Naive thymus-derived CD4-positive, alpha-beta T cell (primary cell): ENCODE results near the gene LRP5. TPM values are rescaled to one million over a fixed set of nuclear protein-coding genes. Genes with fewer than 3 reads are reported as not detected.

Experiments used
- ATAC-seq: fragments of 150-1000 bp; cut with Tn5 transposase; 2 replicates; pipeline ENCODE4 v1.10.0; 2021; ENCODE audit warnings: mild to moderate bottlenecking, moderate library complexity
- CTCF ChIA-PET: fragments of 350-600 bp; sonication (Branson Sonifier 250); formaldehyde crosslinking; loops from one replicate; lab custom pipeline; 2021; ENCODE audit warnings: antibody characterized with exemption; lab: Charles Lee
- POLR2A ChIA-PET: fragments of 350-600 bp; sonication (Branson Sonifier 250); formaldehyde crosslinking; loops from one replicate; lab custom pipeline; 2021; ENCODE audit warnings: antibody characterized with exemption, inconsistent platforms; lab: Charles Lee
- DNase-seq, 9 donors: peaks; one replicate each; pipeline versions ENCODE4 v3.0.0 to v3.0.0-alpha.2; 2020 to 2022; ENCODE audit warnings: mixed read lengths in 1 of 9
- H3K27ac ChIP-seq: one replicate; pipeline ENCODE4 v1.7.0; 2013; ENCODE audit warnings: mild to moderate bottlenecking, low read depth, low read length, moderate library complexity
- H3K27me3 ChIP-seq, 2 donors: one replicate each; pipeline ENCODE4 v1.7.0; 2013; ENCODE audit warnings: low read length in 2 of 2, mild to moderate bottlenecking in 2 of 2, moderate library complexity in 2 of 2; ENCODE audit not compliant: control insufficient read depth in 2 of 2, insufficient read depth in 2 of 2
- H3K36me3 ChIP-seq, 3 experiments: 1 replicate in 2 of 3; 2 replicates in 1 of 3; pipeline ENCODE4 v1.7.0; 2013; ENCODE audit warnings: low read length in 3 of 3, mild to moderate bottlenecking in 3 of 3, moderate library complexity in 1 of 3; ENCODE audit not compliant: insufficient read depth in 3 of 3, control insufficient read depth in 2 of 3
- H3K4me1 ChIP-seq, 2 donors: one replicate each; pipeline ENCODE4 v1.7.0; 2013; ENCODE audit warnings: low read length in 2 of 2, mild to moderate bottlenecking in 2 of 2, moderate library complexity in 1 of 2; ENCODE audit not compliant: control insufficient read depth in 2 of 2, insufficient read depth in 2 of 2
- H3K4me3 ChIP-seq: 2 replicates; pipeline ENCODE4 v1.7.0; 2013; ENCODE audit warnings: mild to moderate bottlenecking, low read length
- H3K9me3 ChIP-seq, 3 experiments: 1 replicate in 2 of 3; 2 replicates in 1 of 3; pipeline ENCODE4 v1.7.0; 2013; ENCODE audit warnings: low read length in 3 of 3; ENCODE audit not compliant: control insufficient read depth in 2 of 3
- H3K27ac Mint-ChIP-seq, 9 donors: one replicate each; pipeline ENCODE4 v1.8.0; 2020 to 2022; ENCODE audit warnings: mixed read lengths in 9 of 9, mild to moderate bottlenecking in 8 of 9, moderate library complexity in 5 of 9, inconsistent platforms in 2 of 9
- H3K27me3 Mint-ChIP-seq, 5 donors: one replicate each; pipeline ENCODE4 v1.8.0; 2021 to 2022; ENCODE audit warnings: mixed read lengths in 5 of 5, mild to moderate bottlenecking in 1 of 5
- H3K36me3 Mint-ChIP-seq, 5 donors: one replicate each; pipeline ENCODE4 v1.8.0; 2020 to 2022; ENCODE audit warnings: mixed read lengths in 5 of 5, mild to moderate bottlenecking in 3 of 5, inconsistent platforms in 1 of 5
- H3K4me1 Mint-ChIP-seq, 7 donors: one replicate each; pipeline ENCODE4 v1.8.0; 2020 to 2022; ENCODE audit warnings: mixed read lengths in 7 of 7, mild to moderate bottlenecking in 3 of 7, inconsistent platforms in 1 of 7
- H3K4me3 Mint-ChIP-seq, 10 donors: one replicate each; pipeline ENCODE4 v1.8.0; 2020 to 2022; ENCODE audit warnings: mild to moderate bottlenecking in 10 of 10, mixed read lengths in 10 of 10, moderate library complexity in 6 of 10, inconsistent platforms in 2 of 10
- H3K9me3 Mint-ChIP-seq, 11 donors: one replicate each; pipeline ENCODE4 v1.8.0; 2020 to 2022; ENCODE audit warnings: mixed read lengths in 11 of 11, mild to moderate bottlenecking in 4 of 11, inconsistent platforms in 1 of 11, moderate library complexity in 1 of 11
- intact Hi-C, 2 donors: fragments of 100-400 bp; cut with micrococcal nuclease; formaldehyde crosslinking; loops; one replicate each; pipeline ENCODE4 v1.15.1; 2023
- polyA plus RNA-seq, 2 donors: library from polyadenylated mRNA; unstranded; fragments of 300-500 nt; fragmentation: Illumina TruSeq; gene quantifications; one replicate each; pipeline ENCODE4 v1.2.3, GENCODE V29; 2021
- total RNA-seq, 6 experiments: library from RNA in 5 of 6; stranded (reverse) in 5 of 6; gene quantifications; 1 replicate in 5 of 6; 2 replicates in 1 of 6; pipeline ENCODE4 v1.2.3 and lab custom pipeline; 2021 to 2026

LRP5 gene
- total and polyA plus RNA-seq, 7 experiments from 2014 or later = 0.35 to 29.9 (median 2.2) TPM

- ATAC-seq (no peak), DNase-seq (no peak)
- Histone ChIP-seq H3K4me3 (no peak overlapping the region), H3K27me3 (no peaks in the 10 kb centered on the region), H3K9me3 (no peaks in the 10 kb centered on the region), H3K4me1 (peaks cover 6 to 38% of the 10 kb centered on the region in 2 donors), H3K36me3 (no peaks in the 10 kb centered on the region), H3K27ac (no peak overlapping the region)
- ChIA-PET CTCF (interaction anchor here (0.5 to 0.7 kb wide), 2 partner anchors 16 to 67 kb away, joined by 3 read pairs; no protein-coding TSS in a partner anchor), POLR2A (no interaction called here)
- intact Hi-C loops = no loop called here
- H3K36me3 Mint-ChIP-seq = no peaks in the 10 kb centered on the region
- H3K27me3 Mint-ChIP-seq = peaks cover 0 to 11% (median 0%) of the 10 kb centered on the region in 5 donors
- no peak overlapping the region for H3K27ac Mint-ChIP-seq
- peaks cover 13 to 36% (median 32%) of the 10 kb centered on the region in 7 donors for H3K4me1 Mint-ChIP-seq
- peak overlapping the region in 1 of 10 donors; percentile 44 for H3K4me3 Mint-ChIP-seq
- peaks cover 0 to 3% (median 0%) of the 10 kb centered on the region in 11 donors for H3K9me3 Mint-ChIP-seq
Measured at GRCh38 chr11:68325183-68325906, 13.0 kb downstream of the LRP5 start.

GRCh38 chr11:68325907-68326220 lies 13.5 kb downstream of the LRP5 start:
- H3K9me3 ChIP-seq = no peaks in the 10 kb centered on the region
- Mint-ChIP-seq H3K27ac (no peak overlapping the region), H3K4me3 (peak overlapping the region in 1 of 10 donors; percentile 44), H3K4me1 (peaks cover 16 to 41% (median 37%) of the 10 kb centered on the region in 7 donors), H3K36me3 (no peaks in the 10 kb centered on the region), H3K9me3 (peaks cover 0 to 3% (median 0%) of the 10 kb centered on the region in 11 donors), H3K27me3 (peaks cover 0 to 9% (median 0%) of the 10 kb centered on the region in 5 donors)
- DNase-seq = no peak
- H3K27ac ChIP-seq = no peak overlapping the region
- POLR2A ChIA-PET = no interaction called here
- H3K27me3 ChIP-seq = no peaks in the 10 kb centered on the region
- H3K36me3 ChIP-seq = no peaks in the 10 kb centered on the region
- CTCF ChIA-PET = interaction anchor here (0.7 kb wide), 1 partner anchor 68 kb away, joined by 3 read pairs; no protein-coding TSS in a partner anchor
- intact Hi-C loops = no loop called here
- no peak for ATAC-seq
- peaks cover 8 to 43% of the 10 kb centered on the region in 2 donors for H3K4me1 ChIP-seq
- H3K4me3 ChIP-seq = no peak overlapping the region

GRCh38 chr11:68326334-68327215 lies 14.2 kb downstream of the LRP5 start:
- Histone ChIP-seq H3K4me1 (peaks cover 15 to 50% of the 10 kb centered on the region in 2 donors), H3K27me3 (no peaks in the 10 kb centered on the region), H3K9me3 (no peaks in the 10 kb centered on the region), H3K27ac (no peak overlapping the region), H3K4me3 (no peak overlapping the region), H3K36me3 (no peaks in the 10 kb centered on the region)
- peak overlapping the region in 1 of 9 donors; percentile 14 for H3K27ac Mint-ChIP-seq
- H3K9me3 Mint-ChIP-seq = peaks cover 0 to 3% (median 0%) of the 10 kb centered on the region in 11 donors
- H3K4me1 Mint-ChIP-seq = peaks cover 21 to 48% (median 44%) of the 10 kb centered on the region in 7 donors
- POLR2A ChIA-PET = no interaction called here
- CTCF ChIA-PET = no interaction called here
- DNase-seq = no peak
- H3K27me3 Mint-ChIP-seq = peaks cover 0 to 5% (median 0%) of the 10 kb centered on the region in 5 donors
- intact Hi-C loops = no loop called here
- H3K4me3 Mint-ChIP-seq = peak overlapping the region in 1 of 10 donors; percentile 44
- ATAC-seq = no peak
- no peaks in the 10 kb centered on the region for H3K36me3 Mint-ChIP-seq

- Histone ChIP-seq H3K4me3 (no peak overlapping the region), H3K27ac (no peak overlapping the region), H3K36me3 (no peaks in the 10 kb centered on the region), H3K27me3 (no peaks in the 10 kb centered on the region), H3K9me3 (no peaks in the 10 kb centered on the region), H3K4me1 (peaks cover 15 to 62% of the 10 kb centered on the region in 2 donors)
- ChIA-PET POLR2A (interaction anchor here (0.7 to 0.9 kb wide), 2 partner anchors 12 to 30 kb away, joined by 3 to 4 read pairs; no protein-coding TSS in a partner anchor), CTCF (no interaction called here)
- ATAC-seq (no peak), DNase-seq (no peak)
- Mint-ChIP-seq H3K27me3 (no peaks in the 10 kb centered on the region), H3K27ac (peak overlapping the region in 4 of 9 donors; percentile 18 to 77 (median 36)), H3K9me3 (peaks cover 0 to 2% (median 0%) of the 10 kb centered on the region in 11 donors), H3K4me3 (peak overlapping the region; percentile 33 to 81 (median 70)), H3K4me1 (peaks cover 31 to 60% (median 56%) of the 10 kb centered on the region in 7 donors), H3K36me3 (no peaks in the 10 kb centered on the region)
- intact Hi-C loops = loop anchor here in 1 of 2 donors (2.0 kb wide), 1 partner anchor 15 kb away; the partner anchor contains the start of gene LRP5
Measured at GRCh38 chr11:68327586-68328370, 15.4 kb downstream of the LRP5 start.

GRCh38 chr11:68328374-68329091 lies 16.1 kb downstream of the LRP5 start:
- no peaks in the 10 kb centered on the region for H3K27me3 Mint-ChIP-seq
- intact Hi-C loops = loop anchor here in 1 of 2 donors (2.0 kb wide), 1 partner anchor 16 kb away; the partner anchor contains the start of gene LRP5
- Histone ChIP-seq H3K4me3 (no peak overlapping the region), H3K27me3 (no peaks in the 10 kb centered on the region), H3K9me3 (no peaks in the 10 kb centered on the region), H3K36me3 (no peaks in the 10 kb centered on the region), H3K27ac (no peak overlapping the region), H3K4me1 (peaks cover 15 to 68% of the 10 kb centered on the region in 2 donors)
- no peaks in the 10 kb centered on the region for H3K36me3 Mint-ChIP-seq
- ChIA-PET CTCF (no interaction called here), POLR2A (interaction anchor here (1.2 kb wide), 1 partner anchor 11 kb away, joined by 3 read pairs; no protein-coding TSS in a partner anchor)
- peak overlapping the region; percentile 39 to 81 (median 70) for H3K4me3 Mint-ChIP-seq
- peak in 3 of 9 donors; percentile 26 to 38 (median 31) for DNase-seq
- peaks cover 0 to 2% (median 0%) of the 10 kb centered on the region in 11 donors for H3K9me3 Mint-ChIP-seq
- peaks cover 33 to 68% (median 63%) of the 10 kb centered on the region in 7 donors for H3K4me1 Mint-ChIP-seq
- ATAC-seq = peak; percentile 47
- H3K27ac Mint-ChIP-seq = peak overlapping the region in 1 of 9 donors; percentile 31
